AG10803 (cell line): ENCODE data around the gene CCDC188.

Experiments used
- DNase-seq: peaks from one replicate; pipeline ENCODE4 v3.0.0; 2010; ENCODE audit warnings: low read depth
- H3K4me3 ChIP-seq: 2 replicates; pipeline ENCODE4 v1.5.1; 2011; ENCODE audit warnings: mild to moderate bottlenecking, low read length, control low read depth
- TF ChIP-seq, protein P1 (sequence below): conservative IDR thresholded peaks from 2 replicates; pipeline ENCODE4 v1.5.1; 2011; ENCODE audit warnings: mild to moderate bottlenecking, low read length, control low read depth, inconsistent platforms

CCDC188 gene

DNA sequence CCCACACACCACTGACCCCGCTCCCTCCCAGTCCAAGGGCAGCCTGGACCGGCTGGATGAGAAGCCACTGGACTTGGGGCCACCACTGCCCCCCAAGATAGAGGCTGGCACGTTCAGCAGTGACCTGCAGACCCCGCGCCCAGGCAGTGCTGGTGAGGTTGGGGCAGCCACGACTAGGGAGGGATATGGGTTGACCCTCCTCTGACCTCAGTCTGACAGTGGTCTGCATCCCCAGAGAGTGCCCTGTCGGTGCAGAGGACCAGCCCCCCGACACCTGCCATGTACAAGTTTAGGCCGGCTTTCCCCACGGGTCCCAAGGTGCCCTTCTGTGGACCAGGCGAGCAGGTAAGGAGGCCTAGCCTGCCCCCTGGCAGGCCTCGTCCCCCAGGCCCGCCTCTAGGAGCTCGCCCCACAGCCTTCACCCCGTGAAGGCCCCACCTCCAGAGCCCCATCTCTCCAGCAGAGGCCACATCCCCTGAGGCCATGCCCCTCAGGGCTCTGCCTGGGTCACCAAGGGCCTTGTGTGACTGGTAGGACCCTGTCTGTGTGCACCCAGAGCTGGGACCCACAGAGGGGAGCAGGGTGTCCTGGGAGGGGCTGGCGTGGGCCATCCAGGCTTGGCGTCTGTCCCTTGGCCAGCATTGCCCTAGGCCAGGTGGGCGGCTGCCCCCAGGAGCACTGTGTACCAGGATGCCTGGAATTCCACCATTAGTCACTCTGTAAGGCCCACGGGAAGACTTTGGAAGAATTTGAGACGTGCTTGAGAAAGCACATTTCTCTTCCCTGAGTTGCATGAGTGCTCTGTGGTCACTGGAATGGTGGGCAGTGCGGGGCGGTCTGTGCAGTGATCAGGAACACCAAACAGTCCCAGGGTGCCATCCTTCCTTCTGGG is 9.4 kb downstream of the CCDC188 start:
- H3K4me3 ChIP-seq: no peak overlapping the region
- TF ChIP-seq, protein P1, sequence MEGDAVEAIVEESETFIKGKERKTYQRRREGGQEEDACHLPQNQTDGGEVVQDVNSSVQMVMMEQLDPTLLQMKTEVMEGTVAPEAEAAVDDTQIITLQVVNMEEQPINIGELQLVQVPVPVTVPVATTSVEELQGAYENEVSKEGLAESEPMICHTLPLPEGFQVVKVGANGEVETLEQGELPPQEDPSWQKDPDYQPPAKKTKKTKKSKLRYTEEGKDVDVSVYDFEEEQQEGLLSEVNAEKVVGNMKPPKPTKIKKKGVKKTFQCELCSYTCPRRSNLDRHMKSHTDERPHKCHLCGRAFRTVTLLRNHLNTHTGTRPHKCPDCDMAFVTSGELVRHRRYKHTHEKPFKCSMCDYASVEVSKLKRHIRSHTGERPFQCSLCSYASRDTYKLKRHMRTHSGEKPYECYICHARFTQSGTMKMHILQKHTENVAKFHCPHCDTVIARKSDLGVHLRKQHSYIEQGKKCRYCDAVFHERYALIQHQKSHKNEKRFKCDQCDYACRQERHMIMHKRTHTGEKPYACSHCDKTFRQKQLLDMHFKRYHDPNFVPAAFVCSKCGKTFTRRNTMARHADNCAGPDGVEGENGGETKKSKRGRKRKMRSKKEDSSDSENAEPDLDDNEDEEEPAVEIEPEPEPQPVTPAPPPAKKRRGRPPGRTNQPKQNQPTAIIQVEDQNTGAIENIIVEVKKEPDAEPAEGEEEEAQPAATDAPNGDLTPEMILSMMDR: no peak
- DNase-seq: peak; percentile 77

- no peak for DNase-seq
- no peak overlapping the region for H3K4me3 ChIP-seq
- TF ChIP-seq, protein P1: no peak
These were observed 10.3 kb downstream of the CCDC188 start for GRCh38 chr22:20140521-20140964.

- no peak overlapping the region for H3K4me3 ChIP-seq
- DNase-seq: no peak
- TF ChIP-seq, protein P1: no peak
These were observed 10.8 kb downstream of the CCDC188 start for GRCh38 chr22:20140107-20140445.

DNA sequence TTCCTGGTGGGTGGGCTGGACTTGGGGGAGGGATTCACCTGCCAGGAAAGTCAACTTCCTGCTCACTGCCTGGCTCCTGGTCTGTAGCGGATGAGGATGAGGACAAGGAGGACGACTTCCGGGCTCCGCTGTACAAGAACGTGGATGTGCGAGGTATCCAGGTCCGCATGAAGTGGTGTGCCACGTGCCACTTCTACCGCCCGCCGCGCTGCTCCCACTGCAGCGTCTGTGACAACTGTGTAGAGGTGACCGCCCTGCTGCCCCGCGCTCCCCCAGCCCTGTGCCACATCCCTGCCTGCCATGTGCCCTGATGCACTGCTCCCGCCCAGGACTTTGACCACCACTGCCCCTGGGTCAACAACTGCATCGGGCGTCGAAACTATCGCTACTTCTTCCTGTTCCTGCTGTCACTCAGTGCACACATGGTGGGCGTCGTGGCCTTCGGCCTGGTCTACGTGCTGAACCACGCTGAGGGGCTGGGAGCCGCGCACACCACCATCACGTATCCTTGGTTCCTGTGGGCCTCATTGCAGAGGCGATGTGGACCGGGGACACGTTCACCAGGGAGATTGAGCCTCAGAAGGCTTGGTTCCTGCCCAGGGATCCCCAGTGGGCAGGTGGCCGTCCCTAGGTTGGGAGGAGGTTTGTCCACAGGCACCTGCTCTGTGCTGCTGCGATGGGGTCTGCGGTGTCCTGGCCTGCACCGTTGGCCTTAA is 11.3 kb downstream of the CCDC188 start:
- TF ChIP-seq, protein P1: no peak
- no peak for DNase-seq
- H3K4me3 ChIP-seq: no peak overlapping the region

GRCh38 chr22:20138868-20139267 is 12.0 kb downstream of the CCDC188 start:
- DNase-seq: no peak
- TF ChIP-seq, protein P1: no peak
- no peak overlapping the region for H3K4me3 ChIP-seq

- TF ChIP-seq, protein P1: no peak
- no peak for DNase-seq
- H3K4me3 ChIP-seq: no peak overlapping the region
These were observed 12.5 kb downstream of the CCDC188 start for GRCh38 chr22:20138417-20138738.
